VCaP (cell line): Measurements from ENCODE around the gene MASP2.
A peak's percentile ranks its signal among the peaks of the same experiment; 100 is the strongest.
"Not testable (repeated sequence)": the region's sequence is repeated elsewhere in the genome, so short reads cannot be mapped to it uniquely, and the experiment has no call there.

Experiments used
- H3K27ac ChIP-seq: fragments of 450-650 bp; 2 replicates; pipeline ENCODE4 v1.5.1; 2017
- TF ChIP-seq, protein P1 (sequence below): fragments of 450-650 bp; conservative IDR thresholded peaks from 2 replicates; pipeline ENCODE4 v1.5.1; 2017; ENCODE audit warnings: mild to moderate bottlenecking, moderate library complexity

Gene MASP2

DNA sequence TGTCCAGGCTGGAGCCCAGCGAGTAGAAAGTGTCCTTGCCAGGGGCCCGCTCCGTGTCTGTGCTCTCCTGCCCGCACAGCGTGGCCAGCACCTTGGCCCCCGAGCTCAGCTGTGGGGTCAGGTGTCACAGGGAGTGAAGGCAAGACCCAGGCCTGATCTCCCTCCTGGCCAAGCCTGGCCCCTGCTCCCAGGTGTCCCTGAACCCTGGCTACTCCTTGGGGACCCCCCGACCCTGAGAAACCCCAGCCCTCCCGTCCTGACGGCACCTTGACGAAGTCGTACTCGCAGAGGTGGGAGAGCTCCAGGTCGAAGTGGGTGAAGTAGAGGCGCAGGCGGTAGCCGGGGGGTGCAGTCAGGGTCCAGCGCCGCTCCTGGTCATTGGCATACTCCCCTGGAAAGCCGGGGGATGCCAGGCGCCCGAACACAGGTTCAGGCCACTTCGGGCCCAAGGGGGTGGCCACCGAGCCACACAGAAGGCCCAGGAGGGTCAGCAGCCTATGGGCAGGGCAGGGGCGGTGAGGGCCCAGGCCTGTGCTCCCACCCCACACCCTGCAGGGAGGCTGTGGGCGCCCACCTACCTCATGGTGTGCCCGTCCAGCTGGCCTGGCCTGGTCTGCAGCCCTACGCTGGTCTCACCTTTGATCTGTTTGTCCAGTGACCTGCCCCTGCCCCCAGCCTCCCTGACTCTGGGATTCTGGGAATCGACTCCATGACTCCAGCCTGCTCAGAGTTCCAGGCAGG is at the start of gene MASP2:
Gene MASP2, minus strand, starts transcription at position 615 of the 741 bp plus-strand sequence. Its CDS starts 32 bp downstream, at position 583.
- TF ChIP-seq, protein P1, sequence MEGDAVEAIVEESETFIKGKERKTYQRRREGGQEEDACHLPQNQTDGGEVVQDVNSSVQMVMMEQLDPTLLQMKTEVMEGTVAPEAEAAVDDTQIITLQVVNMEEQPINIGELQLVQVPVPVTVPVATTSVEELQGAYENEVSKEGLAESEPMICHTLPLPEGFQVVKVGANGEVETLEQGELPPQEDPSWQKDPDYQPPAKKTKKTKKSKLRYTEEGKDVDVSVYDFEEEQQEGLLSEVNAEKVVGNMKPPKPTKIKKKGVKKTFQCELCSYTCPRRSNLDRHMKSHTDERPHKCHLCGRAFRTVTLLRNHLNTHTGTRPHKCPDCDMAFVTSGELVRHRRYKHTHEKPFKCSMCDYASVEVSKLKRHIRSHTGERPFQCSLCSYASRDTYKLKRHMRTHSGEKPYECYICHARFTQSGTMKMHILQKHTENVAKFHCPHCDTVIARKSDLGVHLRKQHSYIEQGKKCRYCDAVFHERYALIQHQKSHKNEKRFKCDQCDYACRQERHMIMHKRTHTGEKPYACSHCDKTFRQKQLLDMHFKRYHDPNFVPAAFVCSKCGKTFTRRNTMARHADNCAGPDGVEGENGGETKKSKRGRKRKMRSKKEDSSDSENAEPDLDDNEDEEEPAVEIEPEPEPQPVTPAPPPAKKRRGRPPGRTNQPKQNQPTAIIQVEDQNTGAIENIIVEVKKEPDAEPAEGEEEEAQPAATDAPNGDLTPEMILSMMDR = no peak
- no peak within 1 kb of the TSS for H3K27ac ChIP-seq

DNA sequence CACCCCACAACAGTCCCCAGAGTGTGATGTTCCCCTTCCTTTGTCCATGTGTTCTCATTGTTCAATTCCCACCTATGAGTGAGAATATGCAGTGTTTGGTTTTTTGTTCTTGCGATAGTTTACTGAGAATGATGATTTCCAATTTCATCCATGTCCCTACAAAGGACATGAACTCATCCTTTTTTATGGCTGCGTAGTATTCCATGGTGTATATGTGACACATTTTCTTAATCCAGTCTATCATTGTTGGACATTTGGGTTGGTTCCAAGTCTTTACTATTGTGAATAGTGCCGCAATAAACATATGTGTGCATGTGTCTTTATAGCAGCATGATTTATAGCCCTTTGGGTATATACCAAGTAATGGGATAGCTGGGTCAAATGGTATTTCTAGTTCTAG is 36.7 kb upstream of the MASP2 start:
- not testable (repeated sequence) for H3K27ac ChIP-seq

DNA sequence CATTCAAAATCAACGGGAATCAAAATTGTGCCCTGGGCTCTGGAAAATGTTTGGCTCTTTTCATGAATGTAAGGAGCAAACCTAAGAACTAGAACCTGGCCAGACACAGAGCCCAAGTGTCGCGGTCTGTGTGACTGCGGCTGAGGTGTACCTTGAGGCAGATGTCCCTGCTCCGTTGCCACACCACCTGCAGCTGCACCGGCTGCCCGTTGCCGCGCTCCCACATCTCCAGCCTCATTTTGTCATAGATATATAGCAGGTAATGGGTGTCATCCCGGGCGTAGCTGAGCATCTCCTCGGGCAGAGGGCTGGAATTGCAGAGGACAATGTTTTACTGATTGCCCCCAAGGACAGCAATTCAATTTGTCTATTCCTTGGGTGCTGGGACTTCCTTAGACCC is 33.9 kb upstream of the MASP2 start:
- TF ChIP-seq, protein P1 = no peak
- no peak overlapping the region for H3K27ac ChIP-seq

DNA sequence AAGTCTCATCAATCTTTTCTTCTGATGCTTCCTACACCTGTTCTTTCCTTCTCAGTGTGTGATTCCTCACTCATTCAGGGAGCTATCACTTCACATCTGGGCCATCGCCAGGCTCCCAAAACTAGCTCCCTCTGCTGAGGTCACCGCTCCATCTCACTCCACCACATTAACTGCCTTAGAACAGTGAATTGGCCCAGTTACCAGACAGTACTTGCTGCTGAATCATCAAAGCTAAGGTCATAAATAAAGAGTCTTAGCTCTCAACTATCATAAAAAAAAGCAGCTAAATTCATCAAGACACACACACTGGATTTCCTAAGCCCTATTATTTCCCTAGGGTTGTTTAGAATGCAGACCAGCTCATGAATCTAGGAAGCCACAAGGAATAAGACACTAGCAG is 31.6 kb upstream of the MASP2 start:
- no peak overlapping the region for H3K27ac ChIP-seq
- TF ChIP-seq, protein P1 = no peak

DNA sequence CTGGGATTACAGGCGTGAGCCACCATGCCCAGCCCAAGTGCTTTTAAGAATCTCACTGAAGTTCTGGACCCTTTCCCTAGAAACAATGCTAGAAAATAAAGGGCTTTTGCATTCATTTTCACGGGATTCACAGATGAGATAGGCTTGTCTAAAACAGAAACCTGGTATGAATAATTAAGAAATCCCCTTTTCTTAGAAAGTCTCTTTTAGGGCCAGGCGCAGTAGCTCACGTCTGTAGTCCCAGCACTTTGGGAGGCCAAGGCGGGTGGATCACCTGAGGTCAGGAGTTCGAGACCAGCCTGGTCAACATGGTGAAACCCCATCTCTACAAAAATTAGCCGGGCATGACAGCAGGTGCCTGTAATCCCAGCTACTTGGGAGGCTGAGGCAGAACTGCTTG is 26.4 kb upstream of the MASP2 start:
- peak overlapping the region; percentile 56 for H3K27ac ChIP-seq

DNA sequence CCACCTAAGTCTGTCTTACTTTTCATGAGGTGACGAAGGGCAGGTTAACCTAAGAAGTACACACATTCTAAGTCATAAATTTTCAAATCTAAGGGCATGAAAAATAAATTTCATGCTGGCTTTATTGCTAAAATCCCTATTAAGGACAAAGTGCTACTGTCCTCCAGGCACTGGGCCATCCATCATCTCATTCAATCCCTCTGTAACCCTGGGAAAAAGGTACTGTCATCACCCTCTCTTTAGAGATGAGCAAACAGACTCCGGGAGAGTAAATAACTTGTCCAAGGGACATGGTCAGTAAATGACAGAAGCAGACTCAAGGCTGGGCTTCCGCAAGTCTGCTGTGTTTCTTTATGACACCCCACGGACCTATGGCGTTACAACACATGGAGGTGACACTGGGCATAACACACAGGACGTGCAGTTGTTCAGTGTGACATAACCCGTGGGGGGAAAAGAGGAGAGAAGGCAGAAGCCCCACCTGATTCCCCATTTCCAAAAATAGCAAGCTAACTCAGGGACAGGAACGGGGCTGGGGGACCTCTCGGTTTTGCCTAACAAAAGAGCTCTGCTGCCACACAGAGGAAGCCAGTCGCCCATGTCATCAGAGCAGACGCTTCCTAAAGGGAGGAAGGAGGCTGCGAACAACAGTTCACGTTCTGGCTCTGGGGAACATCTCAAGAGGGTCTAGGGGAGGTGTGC is 25.3 kb upstream of the MASP2 start:
- TF ChIP-seq, protein P1 = no peak; the same call in 1 of the 2 replicates
- H3K27ac ChIP-seq = peak overlapping the region; percentile 56

DNA sequence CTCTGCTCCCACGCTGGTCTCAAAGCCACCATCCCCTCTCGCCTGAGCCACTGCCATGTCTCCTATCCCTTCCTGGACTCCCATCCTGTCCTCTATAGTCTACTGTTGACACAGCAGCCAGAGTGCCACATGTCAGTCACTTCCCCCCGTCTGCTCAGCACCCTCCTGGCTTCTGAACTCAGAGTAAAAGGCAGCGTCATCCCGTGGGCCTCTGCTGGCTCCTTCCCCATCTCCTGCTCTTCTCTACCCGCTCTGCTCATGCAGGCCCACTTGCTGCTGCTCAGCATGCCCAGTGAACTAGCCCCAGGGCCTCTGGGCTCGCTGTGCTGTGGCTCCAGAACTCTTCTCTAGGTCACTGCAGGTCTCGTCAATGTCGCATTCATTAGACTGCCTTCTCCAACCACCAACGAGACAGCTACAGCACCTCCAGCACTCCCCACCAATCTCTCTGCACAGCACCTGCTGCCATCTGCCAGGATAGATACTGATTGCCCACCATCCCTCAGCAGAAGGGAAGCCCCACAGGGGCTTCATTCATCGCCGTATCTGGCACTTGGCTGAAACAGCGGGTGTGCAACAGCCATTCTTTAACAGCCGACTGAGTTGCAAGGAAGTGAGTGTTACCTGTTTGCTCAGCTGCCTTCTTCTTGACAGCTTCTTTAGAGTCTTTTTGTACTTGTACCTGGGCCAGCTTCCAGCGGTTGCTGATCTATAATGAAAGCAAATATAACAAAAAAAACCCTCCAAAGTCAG is 24.6 kb upstream of the MASP2 start:
- peak overlapping the region; percentile 56 for H3K27ac ChIP-seq
- TF ChIP-seq, protein P1 = no peak

DNA sequence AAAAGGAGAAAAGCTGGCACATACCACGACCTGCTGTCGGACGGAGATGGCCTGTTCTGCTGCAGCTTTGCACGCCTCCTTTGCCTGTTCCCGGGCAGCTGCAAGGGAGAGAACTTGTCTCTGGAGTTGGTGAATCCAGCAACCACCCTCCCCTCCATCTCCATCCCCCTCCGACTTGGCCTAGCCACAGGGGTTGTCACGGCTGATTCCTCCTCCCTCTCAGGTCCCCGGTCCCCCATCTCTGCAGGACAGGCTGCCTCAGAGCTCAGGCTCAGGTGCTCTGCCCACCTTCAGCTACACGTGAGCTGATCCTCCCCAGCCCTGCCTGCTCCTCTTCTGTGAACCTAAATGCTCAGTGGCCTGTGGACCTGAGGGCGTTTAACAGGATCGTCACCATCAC is 23.8 kb upstream of the MASP2 start:
- H3K27ac ChIP-seq = peak overlapping the region; percentile 56
- TF ChIP-seq, protein P1 = no peak
